GM23248 (cell line): ENCODE results near the gene SWSAP1. TPM values are rescaled to one million over a fixed set of nuclear protein-coding genes. Genes with fewer than 3 reads are reported as not detected.
"Not testable (repeated sequence)": the region's sequence is repeated elsewhere in the genome, so short reads cannot be mapped to it uniquely, and the experiment has no call there.

Source experiments
- DNase-seq: peaks from one replicate; pipeline ENCODE4 v3.0.0-alpha.2; 2015
- H2AFZ ChIP-seq: fragments of 200-600 bp; sonication (generic); 2 replicates; pipeline ENCODE4 v1.6.1; 2016; ENCODE audit warnings: antibody characterized with exemption
- H3F3A ChIP-seq: fragments of 200-600 bp; sonication (generic); 2 replicates; pipeline ENCODE4 v1.6.1; 2016; ENCODE audit warnings: mild to moderate bottlenecking, antibody characterized with exemption, mixed run types; ENCODE audit not compliant: insufficient read depth
- H3K27ac ChIP-seq: fragments of 200-600 bp; sonication (generic); 2 replicates; pipeline ENCODE4 v1.5.1; 2016; ENCODE audit warnings: mild to moderate bottlenecking
- H3K27me3 ChIP-seq: fragments of 200-600 bp; sonication (generic); replicated peaks from 2 replicates; pipeline ENCODE4 v1.6.1; 2016; ENCODE audit warnings: mild to moderate bottlenecking; ENCODE audit not compliant: insufficient read depth
- H3K36me3 ChIP-seq: fragments of 200-600 bp; sonication (generic); 2 replicates; pipeline ENCODE4 v1.6.1; 2016; ENCODE audit warnings: low read depth, mild to moderate bottlenecking
- H3K4me1 ChIP-seq: fragments of 200-600 bp; sonication (generic); 2 replicates; pipeline ENCODE4 v1.6.1; 2016; ENCODE audit warnings: mild to moderate bottlenecking; ENCODE audit not compliant: insufficient read depth
- H3K4me2 ChIP-seq: fragments of 200-600 bp; sonication (generic); one replicate; pipeline ENCODE4 v1.6.1; 2016; ENCODE audit warnings: mild to moderate bottlenecking; ENCODE audit not compliant: unreplicated experiment
- H3K4me3 ChIP-seq: fragments of 200-600 bp; sonication (generic); 2 replicates; pipeline ENCODE4 v1.5.1; 2016; ENCODE audit warnings: mild to moderate bottlenecking
- H3K79me2 ChIP-seq: fragments of 200-600 bp; sonication (generic); 2 replicates; pipeline ENCODE4 v1.6.1; 2016; ENCODE audit warnings: mild to moderate bottlenecking; ENCODE audit not compliant: insufficient read depth
- H3K9ac ChIP-seq: fragments of 200-600 bp; sonication (generic); 2 replicates; pipeline ENCODE4 v1.6.1; 2016; ENCODE audit warnings: mild to moderate bottlenecking
- H3K9me2 ChIP-seq: fragments of 200-600 bp; sonication (generic); 2 replicates; pipeline ENCODE4 v1.6.1; 2016; ENCODE audit warnings: mixed run types, mild to moderate bottlenecking, moderate library complexity; ENCODE audit not compliant: insufficient read depth
- H3K9me3 ChIP-seq: fragments of 200-600 bp; sonication (generic); one replicate; pipeline ENCODE4 v1.6.1; 2017; ENCODE audit warnings: low read depth
- H4K20me1 ChIP-seq: fragments of 200-600 bp; sonication (generic); 2 replicates; pipeline ENCODE4 v1.6.0; 2016; ENCODE audit not compliant: insufficient read depth
- EZH2 ChIP-seq: fragments of 200-600 bp; sonication (generic); IDR thresholded peaks from 2 replicates; pipeline ENCODE4 v1.6.1; 2018; ENCODE audit warnings: antibody characterized with exemption, mild to moderate bottlenecking; ENCODE audit not compliant: insufficient read depth, poor library complexity, severe bottlenecking
- EZH2phosphoT487 ChIP-seq: fragments of 200-600 bp; sonication (generic); IDR thresholded peaks from 2 replicates; pipeline ENCODE4 v1.6.1; 2018; ENCODE audit warnings: antibody characterized with exemption, moderate library complexity, mild to moderate bottlenecking, low read depth; ENCODE audit not compliant: insufficient read depth
- WGBS, 2 experiments: methylation state at CpG; one replicate each; pipeline ENCODE4 v1.1.6; 2015 to 2017; ENCODE audit warnings: low lambda C conversion rate in 2 of 2, low coverage in 1 of 2; ENCODE audit errors: missing lambda C conversion rate in 2 of 2; 5-methylcytosine and 5-hydroxymethylcytosine counted together
- in situ Hi-C: fragments of 300-500 bp; cut with MboI; formaldehyde crosslinking; loops from 2 replicates; pipeline ENCODE4 v1.15.0; 2020
- polyA plus RNA-seq: library from polyadenylated mRNA; unstranded; fragments of >200 nt; fragmentation: Nextera tagmentation; extraction: Ambion mirVana; gene quantifications from 2 replicates; pipeline ENCODE4 v1.2.1, GENCODE V29; 2016
- total RNA-seq: library from RNA; depleted of rRNA; stranded (reverse); fragments of >200 nt; shearing (Covaris generic); gene quantifications from 2 replicates; pipeline ENCODE4 v1.2.3, GENCODE V29; 2014

SWSAP1 gene
- total and polyA plus RNA-seq, 2 experiments from 2014 or later = 0.32 to 1.3 TPM

GRCh38 chr19:11400798-11401197, 26.3 kb downstream of the SWSAP1 start:
- Histone ChIP-seq H3K79me2 (no peaks in the 10 kb centered on the region), H3K36me3 (no peaks in the 10 kb centered on the region), H3K27me3 (no peaks in the 10 kb centered on the region), H3K27ac (no peak overlapping the region), H3K4me2 (no peak overlapping the region), H3K9me2 (no peaks in the 10 kb centered on the region), H3K9ac (no peak overlapping the region), H3K4me1 (no peaks in the 10 kb centered on the region), H2AFZ (no peak overlapping the region), H3F3A (no peaks in the 10 kb centered on the region), H3K4me3 (no peak overlapping the region), H4K20me1 (no peaks in the 10 kb centered on the region), H3K9me3 (no peaks in the 10 kb centered on the region)
- in situ Hi-C loops = no loop called here
- WGBS, 2 experiments = 30 to 56% methylated on average over 1 of the region's 1 CpG
- no peak for DNase-seq
- TF ChIP-seq EZH2 (no peak), EZH2phosphoT487 (no peak)

GRCh38 chr19:11401808-11402543, 27.5 kb downstream of the SWSAP1 start:
- H3K36me3 ChIP-seq = no peaks in the 10 kb centered on the region
- no peaks in the 10 kb centered on the region for H3K9me2 ChIP-seq
- DNase-seq = no peak
- no peak overlapping the region for H3K9ac ChIP-seq
- TF ChIP-seq EZH2 = no peak
- no peak for TF ChIP-seq EZH2phosphoT487
- no peaks in the 10 kb centered on the region for H3K79me2 ChIP-seq
- H3K4me2 ChIP-seq = no peak overlapping the region
- 60 to 84% methylated on average over 5 to 9 of the region's 9 CpGs for whole genome bisulfite sequencing, 2 experiments
- in situ Hi-C loops = no loop called here
- H3F3A ChIP-seq = no peaks in the 10 kb centered on the region
- H3K4me3 ChIP-seq = no peak overlapping the region
- no peaks in the 10 kb centered on the region for H3K4me1 ChIP-seq
- H4K20me1 ChIP-seq = no peaks in the 10 kb centered on the region
- no peaks in the 10 kb centered on the region for H3K9me3 ChIP-seq
- no peaks in the 10 kb centered on the region for H3K27me3 ChIP-seq
- no peak overlapping the region for H3K27ac ChIP-seq
- H2AFZ ChIP-seq = no peak overlapping the region

- H3K9ac ChIP-seq = no peak overlapping the region
- TF ChIP-seq EZH2 (no peak), EZH2phosphoT487 (no peak)
- H2AFZ ChIP-seq = no peak overlapping the region
- H3K79me2 ChIP-seq = no peaks in the 10 kb centered on the region
- H3F3A ChIP-seq = no peaks in the 10 kb centered on the region
- DNase-seq = no peak
- in situ Hi-C loops = no loop called here
- 50 to 60% methylated on average over 9 of the region's 9 CpGs for WGBS, 2 experiments
- no peak overlapping the region for H3K4me2 ChIP-seq
- H3K4me1 ChIP-seq = no peaks in the 10 kb centered on the region
- H3K9me3 ChIP-seq = no peaks in the 10 kb centered on the region
- H3K4me3 ChIP-seq = no peak overlapping the region
- H3K9me2 ChIP-seq = no peaks in the 10 kb centered on the region
- no peaks in the 10 kb centered on the region for H3K36me3 ChIP-seq
- no peaks in the 10 kb centered on the region for H4K20me1 ChIP-seq
- H3K27ac ChIP-seq = no peak overlapping the region
- no peaks in the 10 kb centered on the region for H3K27me3 ChIP-seq
Observed at GRCh38 chr19:11404588-11405222, 30.2 kb downstream of the SWSAP1 start.

- H4K20me1 ChIP-seq = no peaks in the 10 kb centered on the region
- 26 to 35% methylated on average over 38 to 44 of the region's 44 CpGs for WGBS, 2 experiments
- TF ChIP-seq EZH2phosphoT487 = no peak
- TF ChIP-seq EZH2 = no peak
- H3F3A ChIP-seq = no peaks in the 10 kb centered on the region
- no peak overlapping the region for H3K9ac ChIP-seq
- no peaks in the 10 kb centered on the region for H3K36me3 ChIP-seq
- no peaks in the 10 kb centered on the region for H3K27me3 ChIP-seq
- no peak overlapping the region for H3K4me3 ChIP-seq
- in situ Hi-C loops = no loop called here
- H3K79me2 ChIP-seq = no peaks in the 10 kb centered on the region
- no peaks in the 10 kb centered on the region for H3K9me3 ChIP-seq
- no peaks in the 10 kb centered on the region for H3K4me1 ChIP-seq
- H2AFZ ChIP-seq = no peak overlapping the region
- H3K9me2 ChIP-seq = no peaks in the 10 kb centered on the region
- no peak overlapping the region for H3K4me2 ChIP-seq
- no peak overlapping the region for H3K27ac ChIP-seq
- DNase-seq = no peak
Observed at GRCh38 chr19:11405846-11406643, 31.6 kb downstream of the SWSAP1 start.

- H3K4me2 ChIP-seq, DNase-seq, H3K9me2 ChIP-seq, H3K9me3 ChIP-seq, in situ Hi-C loops, H3K27me3 ChIP-seq, H3K27ac ChIP-seq, H3F3A ChIP-seq, H2AFZ ChIP-seq, H3K79me2 ChIP-seq, H3K9ac ChIP-seq, H3K4me1 ChIP-seq, H3K36me3 ChIP-seq, H4K20me1 ChIP-seq, H3K4me3 ChIP-seq: not testable (repeated sequence)
- WGBS, 2 experiments = 76 to 87% methylated on average over 12 of the region's 12 CpGs
Observed at GRCh38 chr19:11406703-11407236, 32.3 kb downstream of the SWSAP1 start.
